Ovary (tissue), 9 donors: ENCODE measurements around the gene TMED10. TPM values are rescaled to one million over a fixed set of nuclear protein-coding genes. Genes with fewer than 3 reads are reported as not detected.

ENCODE experiments used
- DNase-seq, 5 donors: peaks; one replicate each; pipeline ENCODE4 v3.0.0-alpha.2; 2019 to 2020
- H3K27ac ChIP-seq, 2 donors: fragments of 200-600 bp; one replicate each; pipeline versions ENCODE4 v1.5.1 to v1.8.0; 2019 to 2022
- H3K27me3 ChIP-seq: fragments of 200-600 bp; one replicate; pipeline ENCODE4 v1.8.0; 2022
- H3K36me3 ChIP-seq: fragments of 200-600 bp; sonication (generic); one replicate; pipeline ENCODE4 v1.5.1; 2019
- H3K4me1 ChIP-seq: one replicate; pipeline ENCODE4 v1.8.1; 2013; ENCODE audit warnings: mild to moderate bottlenecking, moderate library complexity; ENCODE audit not compliant: insufficient read depth
- H3K4me3 ChIP-seq: fragments of 200-600 bp; sonication (generic); one replicate; pipeline ENCODE4 v1.5.1; 2017
- H3K9me3 ChIP-seq, 2 donors: fragments of 200-600 bp in 1 of 2; sonication (generic) in 1 of 2; one replicate each; pipeline versions ENCODE4 v1.5.1 to v1.8.1; 2013 to 2019; ENCODE audit warnings: mild to moderate bottlenecking in 1 of 2, moderate library complexity in 1 of 2
- CTCF ChIP-seq, 3 donors: fragments of 450-650 bp in 2 of 3; fragments of 200-600 bp in 1 of 3; IDR thresholded peaks; one replicate each; pipeline versions ENCODE4 v1.5.1 to v1.8.0; 2016 to 2022; ENCODE audit warnings: antibody characterized with exemption in 3 of 3, mild to moderate bottlenecking in 1 of 3
- EP300 ChIP-seq: sonication (generic); formaldehyde crosslinking; IDR thresholded peaks from one replicate; pipeline ENCODE4 v1.6.1; 2017; ENCODE audit warnings: antibody characterized with exemption
- POLR2A ChIP-seq: fragments of 450-650 bp; IDR thresholded peaks from one replicate; pipeline ENCODE4 v1.6.1; 2017; ENCODE audit warnings: antibody characterized with exemption, mild to moderate bottlenecking, moderate library complexity
- WGBS, 3 donors: extraction: QIAGEN DNeasy Blood & Tissue Kit in 1 of 3; methylation state at CpG; one replicate each; pipeline versions ENCODE4 v1.1.5 to v1.1.7; 2013 to 2017; 5-methylcytosine and 5-hydroxymethylcytosine counted together
- intact Hi-C, 4 donors: fragments of 100-400 bp; cut with DNase I; formaldehyde crosslinking; loops; one replicate each; pipeline versions ENCODE4 v1.11.0 to v1.15.1; 2022 to 2023
- polyA plus RNA-seq, 2 donors: library from polyadenylated mRNA; stranded (reverse); fragments of 200-250 nt in 1 of 2; fragments of 350-450 nt in 1 of 2; fragmentation: Illumina TruSeq in 1 of 2; extraction: RNeasy Lipid Tissue Mini Kit (QIAGEN cat#74804) in 1 of 2; gene quantifications; one replicate each; pipeline ENCODE4 v1.2.3, GENCODE V29; 2013 to 2014
- total RNA-seq, 7 donors: library from RNA; depleted of rRNA in 2 of 7; stranded (reverse); fragments of >200 nt in 2 of 7; fragmentation: NEBNext Ultra II Directional in 3 of 7; extraction: Animal tissue kit (Norgen Biotek cat#: 25700) in 3 of 7; gene quantifications; one replicate each; pipeline versions ENCODE4 v1.1.0 to v1.2.4, GENCODE V29; 2016 to 2023
- donor health status: DM: no; HTN: no; CAD: no; lungs with moderate emphysema.
- donor health status: DM: no; HTN: no; CAD: no.
- donor health status: Bipolar disorder and iron deficiency.
- donor health status: DM: yes; HTN: yes; CAD: no.
- donor health status: DM: no; HTN: no; CAD: no.
- donor health status: DM: yes; HTN: yes; CAD: no.

Gene TMED10
- total and polyA plus RNA-seq, 9 donors, result 164 to 446 (median 287) TPM

DNA sequence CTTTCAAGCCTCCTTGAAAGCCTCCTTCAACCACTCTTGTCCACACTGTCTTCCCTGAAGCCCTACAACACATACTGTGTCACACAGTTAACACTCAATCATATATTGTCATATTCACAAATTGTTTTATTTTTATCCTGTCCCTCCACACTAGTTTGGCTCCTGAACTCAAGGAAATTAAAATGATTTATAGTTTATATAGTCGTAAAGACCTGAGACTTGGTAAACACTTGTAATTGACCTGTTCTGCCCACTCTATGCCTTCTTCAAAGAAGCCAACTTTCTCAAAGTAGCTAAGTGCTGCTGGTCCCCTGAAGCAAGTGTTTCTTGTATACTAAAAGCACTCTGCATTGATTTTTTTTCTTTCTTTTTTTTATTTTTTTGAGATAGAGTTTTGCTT, 33.9 kb downstream of the TMED10 start:
- TF ChIP-seq POLR2A (no peak), EP300 (no peak), CTCF (IDR thresholded peaks at IDR 0.05) (no peak)
- Histone ChIP-seq H3K4me1 (peaks cover 9% of the 10 kb centered on the region), H3K27ac (no peak overlapping the region), H3K27me3 (no peaks in the 10 kb centered on the region), H3K4me3 (no peak overlapping the region), H3K9me3 (no peaks in the 10 kb centered on the region), H3K36me3 (no peaks in the 10 kb centered on the region)
- intact Hi-C loops, result loop anchor here in 1 of 4 donors (10.0 kb wide), 1 partner anchor 342 kb away; no protein-coding TSS in a partner anchor
- WGBS, 3 donors, result 26 to 34% (median 27%) methylated on average over 1 of the region's 1 CpG
- no peak for DNase-seq

GRCh38 chr14:75141967-75142366, 34.4 kb downstream of the TMED10 start:
- no peak for DNase-seq
- TF ChIP-seq EP300, result no peak
- no peak for TF ChIP-seq POLR2A
- TF ChIP-seq CTCF (IDR thresholded peaks at IDR 0.05), result peak in 1 of 3 donors; percentile 27
- intact Hi-C loops, result loop anchor here in 1 of 4 donors (10.0 kb wide), 1 partner anchor 343 kb away; no protein-coding TSS in a partner anchor
- Histone ChIP-seq H3K4me1 (peaks cover 6% of the 10 kb centered on the region), H3K4me3 (no peak overlapping the region), H3K27ac (no peak overlapping the region), H3K9me3 (no peaks in the 10 kb centered on the region), H3K36me3 (no peaks in the 10 kb centered on the region), H3K27me3 (no peaks in the 10 kb centered on the region)

GRCh38 chr14:75141062-75141461, 35.4 kb downstream of the TMED10 start:
- TF ChIP-seq EP300 (no peak), CTCF (IDR thresholded peaks at IDR 0.05) (no peak), POLR2A (no peak)
- H3K4me1 ChIP-seq, result peaks cover 5% of the 10 kb centered on the region
- 73 to 85% (median 75%) methylated on average over 2 of the region's 2 CpGs for WGBS, 3 donors
- H3K36me3 ChIP-seq, result no peaks in the 10 kb centered on the region
- no peak for DNase-seq
- intact Hi-C loops, result loop anchor here in 1 of 4 donors (10.0 kb wide), 1 partner anchor 344 kb away; no protein-coding TSS in a partner anchor
- H3K27ac ChIP-seq, result no peak overlapping the region
- no peaks in the 10 kb centered on the region for H3K9me3 ChIP-seq
- H3K27me3 ChIP-seq, result no peaks in the 10 kb centered on the region
- no peak overlapping the region for H3K4me3 ChIP-seq

GRCh38 chr14:75140620-75141019, 35.8 kb downstream of the TMED10 start:
- no peak for DNase-seq
- no peaks in the 10 kb centered on the region for H3K36me3 ChIP-seq
- no peak overlapping the region for H3K27ac ChIP-seq
- 80 to 88% (median 83%) methylated on average over 2 of the region's 2 CpGs for WGBS, 3 donors
- no peaks in the 10 kb centered on the region for H3K9me3 ChIP-seq
- peaks cover 5% of the 10 kb centered on the region for H3K4me1 ChIP-seq
- no peaks in the 10 kb centered on the region for H3K27me3 ChIP-seq
- intact Hi-C loops, result loop anchor here in 1 of 4 donors (10.0 kb wide), 1 partner anchor 344 kb away; no protein-coding TSS in a partner anchor
- H3K4me3 ChIP-seq, result no peak overlapping the region
- no peak for TF ChIP-seq CTCF (IDR thresholded peaks at IDR 0.05)
- no peak for TF ChIP-seq POLR2A
- no peak for TF ChIP-seq EP300
